K562 (cell line): ENCODE data around the gene MPND. TPM values are rescaled to one million over a fixed set of nuclear protein-coding genes. Genes with fewer than 3 reads are reported as not detected.

Source experiments
- DMBX1 ChIP-seq: fragments of 250-450 bp; sonication (Bioruptor Pico); IDR thresholded peaks from 2 replicates; pipeline ENCODE4 v1.8.0; 2022; ENCODE audit warnings: inconsistent platforms, mild to moderate bottlenecking, moderate library complexity, borderline replicate concordance
- ETV5 ChIP-seq: sonication (generic); formaldehyde crosslinking; IDR thresholded peaks from 2 replicates; pipeline ENCODE4 v1.4.0; 2020; ENCODE audit warnings: low read depth, mild to moderate bottlenecking, missing genetic modification reagents
- ETV6 ChIP-seq, 3 experiments: fragments of 150-350 bp in 1 of 3; sonication (generic) in 1 of 3; formaldehyde crosslinking in 1 of 3; IDR thresholded peaks; 2 replicates each; pipeline versions ENCODE4 v1.6.1 to v1.8.0; 2014 to 2022; ENCODE audit warnings: borderline replicate concordance in 2 of 3, low read depth in 2 of 3, antibody characterized with exemption in 1 of 3, low read length in 1 of 3, mild to moderate bottlenecking in 1 of 3, missing genetic modification reagents in 1 of 3
- GABPB1 ChIP-seq: sonication (generic); formaldehyde crosslinking; IDR thresholded peaks from 2 replicates; pipeline ENCODE4 v1.8.0; 2022; ENCODE audit warnings: mild to moderate bottlenecking, missing genetic modification reagents
- KAT7 ChIP-seq: sonication (generic); formaldehyde crosslinking; IDR thresholded peaks from 2 replicates; pipeline ENCODE4 v1.8.0; 2022; ENCODE audit warnings: missing genetic modification reagents, mild to moderate bottlenecking, borderline replicate concordance
- MEIS2 ChIP-seq: fragments of 450-650 bp; IDR thresholded peaks from 2 replicates; pipeline ENCODE4 v1.6.1; 2014; ENCODE audit warnings: mild to moderate bottlenecking; ENCODE audit not compliant: partially characterized antibody
- NCOA2 ChIP-seq, 2 experiments: fragments of 450-650 bp; IDR thresholded peaks; 2 replicates each; pipeline ENCODE4 v1.6.1; 2018; ENCODE audit warnings: mild to moderate bottlenecking in 2 of 2, moderate library complexity in 1 of 2; ENCODE audit not compliant: partially characterized antibody in 2 of 2
- PTBP1 ChIP-seq: fragments of 200-400 bp; formaldehyde crosslinking; IDR thresholded peaks from 2 replicates; pipeline ENCODE4 v1.6.1; 2017; ENCODE audit warnings: low read depth, low read length
- STAT5B ChIP-seq: fragments of 250-450 bp; sonication (Bioruptor Pico); IDR thresholded peaks from 2 replicates; pipeline ENCODE4 v1.8.0; 2021; ENCODE audit warnings: mild to moderate bottlenecking, inconsistent platforms
- polyA plus RNA-seq, 8 experiments: library from polyadenylated mRNA; depleted of rRNA in 4 of 8; stranded (reverse) in 5 of 8; unstranded in 3 of 8; fragments of >200 nt; fragmentation: Nextera tagmentation in 2 of 8; fragmentation: Illumina TruSeq in 1 of 8; extraction: Ambion mirVana in 2 of 8; extraction: Trizol in 1 of 8; gene quantifications; 2 replicates each; pipeline versions ENCODE4 v1.2.1 to v1.2.3, GENCODE V29; 2011 to 2014; ENCODE audit warnings: inconsistent platforms in 1 of 8, missing spikeins in 1 of 8
- total RNA-seq, 7 experiments: library from RNA; depleted of rRNA in 6 of 7; stranded (reverse); fragments of >200 nt in 6 of 7; fragmentation: Illumina TruSeq in 2 of 7; extraction: Trizol in 2 of 7; gene quantifications; 2 replicates each; pipeline versions ENCODE4 v1.2.1 to v1.2.3, GENCODE V29; 2011 to 2021; ENCODE audit warnings: low replicate concordance in 1 of 7
- TF ChIP-seq, protein P1 (sequence below): sonication (generic); formaldehyde crosslinking; IDR thresholded peaks from 2 replicates; pipeline ENCODE4 v1.8.0; 2023; ENCODE audit warnings: missing genetic modification reagents, mild to moderate bottlenecking, borderline replicate concordance
- TF ChIP-seq, protein P2 (sequence below), 2 experiments: fragments of 450-650 bp; IDR thresholded peaks; 2 replicates each; pipeline ENCODE4 v1.6.1; 2016
- TF ChIP-seq, protein P3 (sequence below): fragments of 250-450 bp; sonication (Bioruptor Pico); IDR thresholded peaks from 2 replicates; pipeline ENCODE4 v1.8.0; 2021; ENCODE audit warnings: moderate library complexity, mild to moderate bottlenecking, inconsistent platforms
- TF ChIP-seq, protein P4 (sequence below), 2 experiments: IDR thresholded peaks; 2 replicates each; pipeline ENCODE4 v1.6.1; 2012; ENCODE audit warnings: improper control_type of control experiment in 2 of 2, low read depth in 2 of 2, low read length in 2 of 2, borderline replicate concordance in 1 of 2

Gene MPND
- total and polyA plus RNA-seq, 9 of the 15 experiments (the other 6 are each of a cell fraction or from before 2014, with no cell fraction given), result 0.25 to 14.0 (median 3.9) TPM

DNA sequence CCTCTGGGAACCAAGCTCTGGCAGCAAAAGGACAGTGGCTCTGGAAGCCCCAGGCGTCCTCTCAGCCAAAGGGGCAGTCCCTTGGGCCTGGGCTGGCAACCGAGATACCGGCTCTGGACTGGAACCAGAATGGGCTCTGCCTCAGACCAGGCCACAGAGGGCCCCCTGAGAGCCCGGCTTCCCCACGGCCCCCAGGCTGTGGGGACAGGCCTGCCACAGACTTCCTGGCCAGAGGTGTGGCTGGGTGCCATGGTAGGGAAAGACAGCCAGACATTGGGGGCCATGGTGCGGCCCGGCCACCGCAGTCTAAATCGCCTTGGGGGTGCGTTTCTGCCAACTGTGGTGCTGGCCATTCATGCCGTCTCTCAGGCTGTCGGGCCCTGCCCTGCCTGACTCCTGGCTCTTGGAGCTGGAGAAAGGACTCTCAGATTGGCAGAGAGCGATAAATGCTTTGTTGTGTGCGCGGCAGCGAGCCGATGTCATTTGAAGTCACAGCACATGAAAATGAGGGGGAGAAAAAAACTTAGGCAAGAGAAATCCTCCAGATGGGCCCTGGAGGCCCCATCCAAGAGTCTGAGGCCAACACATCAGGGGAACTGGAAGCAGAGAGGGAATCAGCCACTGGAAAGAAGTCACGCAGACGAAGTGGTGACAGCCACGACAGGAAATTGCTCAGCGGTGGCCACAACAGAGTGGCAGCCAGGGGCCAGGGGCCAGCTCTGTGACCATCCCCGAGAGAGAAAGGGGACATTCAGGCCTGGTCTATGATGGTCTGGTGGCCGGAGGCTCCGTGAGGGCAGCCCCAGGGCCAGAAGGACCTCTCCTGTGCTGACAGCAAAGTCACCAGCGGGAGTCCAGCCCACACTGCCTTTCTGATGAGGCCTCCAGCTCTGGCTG lies 30.5 kb downstream of the MPND start (continued):
- TF ChIP-seq, protein P1, sequence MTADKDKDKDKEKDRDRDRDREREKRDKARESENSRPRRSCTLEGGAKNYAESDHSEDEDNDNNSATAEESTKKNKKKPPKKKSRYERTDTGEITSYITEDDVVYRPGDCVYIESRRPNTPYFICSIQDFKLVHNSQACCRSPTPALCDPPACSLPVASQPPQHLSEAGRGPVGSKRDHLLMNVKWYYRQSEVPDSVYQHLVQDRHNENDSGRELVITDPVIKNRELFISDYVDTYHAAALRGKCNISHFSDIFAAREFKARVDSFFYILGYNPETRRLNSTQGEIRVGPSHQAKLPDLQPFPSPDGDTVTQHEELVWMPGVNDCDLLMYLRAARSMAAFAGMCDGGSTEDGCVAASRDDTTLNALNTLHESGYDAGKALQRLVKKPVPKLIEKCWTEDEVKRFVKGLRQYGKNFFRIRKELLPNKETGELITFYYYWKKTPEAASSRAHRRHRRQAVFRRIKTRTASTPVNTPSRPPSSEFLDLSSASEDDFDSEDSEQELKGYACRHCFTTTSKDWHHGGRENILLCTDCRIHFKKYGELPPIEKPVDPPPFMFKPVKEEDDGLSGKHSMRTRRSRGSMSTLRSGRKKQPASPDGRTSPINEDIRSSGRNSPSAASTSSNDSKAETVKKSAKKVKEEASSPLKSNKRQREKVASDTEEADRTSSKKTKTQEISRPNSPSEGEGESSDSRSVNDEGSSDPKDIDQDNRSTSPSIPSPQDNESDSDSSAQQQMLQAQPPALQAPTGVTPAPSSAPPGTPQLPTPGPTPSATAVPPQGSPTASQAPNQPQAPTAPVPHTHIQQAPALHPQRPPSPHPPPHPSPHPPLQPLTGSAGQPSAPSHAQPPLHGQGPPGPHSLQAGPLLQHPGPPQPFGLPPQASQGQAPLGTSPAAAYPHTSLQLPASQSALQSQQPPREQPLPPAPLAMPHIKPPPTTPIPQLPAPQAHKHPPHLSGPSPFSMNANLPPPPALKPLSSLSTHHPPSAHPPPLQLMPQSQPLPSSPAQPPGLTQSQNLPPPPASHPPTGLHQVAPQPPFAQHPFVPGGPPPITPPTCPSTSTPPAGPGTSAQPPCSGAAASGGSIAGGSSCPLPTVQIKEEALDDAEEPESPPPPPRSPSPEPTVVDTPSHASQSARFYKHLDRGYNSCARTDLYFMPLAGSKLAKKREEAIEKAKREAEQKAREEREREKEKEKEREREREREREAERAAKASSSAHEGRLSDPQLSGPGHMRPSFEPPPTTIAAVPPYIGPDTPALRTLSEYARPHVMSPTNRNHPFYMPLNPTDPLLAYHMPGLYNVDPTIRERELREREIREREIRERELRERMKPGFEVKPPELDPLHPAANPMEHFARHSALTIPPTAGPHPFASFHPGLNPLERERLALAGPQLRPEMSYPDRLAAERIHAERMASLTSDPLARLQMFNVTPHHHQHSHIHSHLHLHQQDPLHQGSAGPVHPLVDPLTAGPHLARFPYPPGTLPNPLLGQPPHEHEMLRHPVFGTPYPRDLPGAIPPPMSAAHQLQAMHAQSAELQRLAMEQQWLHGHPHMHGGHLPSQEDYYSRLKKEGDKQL (CRISPR knock-in tag), result 0 out of 2 replicates have a peak, but pooled peaks have one; percentile 7
- TF ChIP-seq, protein P2, sequence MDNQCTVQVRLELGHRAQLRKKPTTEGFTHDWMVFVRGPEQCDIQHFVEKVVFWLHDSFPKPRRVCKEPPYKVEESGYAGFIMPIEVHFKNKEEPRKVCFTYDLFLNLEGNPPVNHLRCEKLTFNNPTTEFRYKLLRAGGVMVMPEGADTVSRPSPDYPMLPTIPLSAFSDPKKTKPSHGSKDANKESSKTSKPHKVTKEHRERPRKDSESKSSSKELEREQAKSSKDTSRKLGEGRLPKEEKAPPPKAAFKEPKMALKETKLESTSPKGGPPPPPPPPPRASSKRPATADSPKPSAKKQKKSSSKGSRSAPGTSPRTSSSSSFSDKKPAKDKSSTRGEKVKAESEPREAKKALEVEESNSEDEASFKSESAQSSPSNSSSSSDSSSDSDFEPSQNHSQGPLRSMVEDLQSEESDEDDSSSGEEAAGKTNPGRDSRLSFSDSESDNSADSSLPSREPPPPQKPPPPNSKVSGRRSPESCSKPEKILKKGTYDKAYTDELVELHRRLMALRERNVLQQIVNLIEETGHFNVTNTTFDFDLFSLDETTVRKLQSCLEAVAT (IDR thresholded peaks at IDR 0.05), result peak in 1 of 2 experiments; percentile 34; a peak in 1 of 4 replicates
- no peak for TF ChIP-seq STAT5B
- TF ChIP-seq, protein P3, sequence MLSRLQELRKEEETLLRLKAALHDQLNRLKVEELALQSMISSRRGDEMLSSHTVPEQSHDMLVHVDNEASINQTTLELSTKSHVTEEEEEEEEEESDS (CRISPR knock-in tag), result no peak
- no peak for TF ChIP-seq KAT7 (CRISPR knock-in tag)
- TF ChIP-seq ETV6 (IDR thresholded peaks at IDR 0.05; ENCODE audit: borderline replicate concordance in 1 of 2, low read depth in 2 of 2, low read length in 1 of 2), result no peak
- TF ChIP-seq ETV6 (CRISPR knock-in tag; IDR thresholded peaks at IDR 0.05; ENCODE audit: borderline replicate concordance), result no peak
- TF ChIP-seq DMBX1 (CRISPR knock-in tag), result peak; percentile 10; the same call in 1 of the 2 replicates
- TF ChIP-seq GABPB1, result peak; percentile 3; the same call in 1 of the 2 replicates
- TF ChIP-seq PTBP1, result 0 out of 2 replicates have a peak, but pooled peaks have one; percentile 9
- TF ChIP-seq, protein P4, sequence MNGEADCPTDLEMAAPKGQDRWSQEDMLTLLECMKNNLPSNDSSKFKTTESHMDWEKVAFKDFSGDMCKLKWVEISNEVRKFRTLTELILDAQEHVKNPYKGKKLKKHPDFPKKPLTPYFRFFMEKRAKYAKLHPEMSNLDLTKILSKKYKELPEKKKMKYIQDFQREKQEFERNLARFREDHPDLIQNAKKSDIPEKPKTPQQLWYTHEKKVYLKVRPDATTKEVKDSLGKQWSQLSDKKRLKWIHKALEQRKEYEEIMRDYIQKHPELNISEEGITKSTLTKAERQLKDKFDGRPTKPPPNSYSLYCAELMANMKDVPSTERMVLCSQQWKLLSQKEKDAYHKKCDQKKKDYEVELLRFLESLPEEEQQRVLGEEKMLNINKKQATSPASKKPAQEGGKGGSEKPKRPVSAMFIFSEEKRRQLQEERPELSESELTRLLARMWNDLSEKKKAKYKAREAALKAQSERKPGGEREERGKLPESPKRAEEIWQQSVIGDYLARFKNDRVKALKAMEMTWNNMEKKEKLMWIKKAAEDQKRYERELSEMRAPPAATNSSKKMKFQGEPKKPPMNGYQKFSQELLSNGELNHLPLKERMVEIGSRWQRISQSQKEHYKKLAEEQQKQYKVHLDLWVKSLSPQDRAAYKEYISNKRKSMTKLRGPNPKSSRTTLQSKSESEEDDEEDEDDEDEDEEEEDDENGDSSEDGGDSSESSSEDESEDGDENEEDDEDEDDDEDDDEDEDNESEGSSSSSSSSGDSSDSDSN (IDR thresholded peaks at IDR 0.05; ENCODE audit: borderline replicate concordance in 1 of 2, low read depth in 2 of 2, low read length in 2 of 2), result no peak
- TF ChIP-seq ETV5, result peak; percentile 12
- TF ChIP-seq NCOA2 (IDR thresholded peaks at IDR 0.05; ENCODE audit: partially characterized antibody in 2 of 2), result no peak
- peak; percentile 51 for TF ChIP-seq MEIS2
